Motor neuron (in vitro differentiated cells): Measurements from ENCODE around the gene SLC35E1. TPM values are rescaled to one million over a fixed set of nuclear protein-coding genes. Genes with fewer than 3 reads are reported as not detected.

Experiments
- ATAC-seq, 8 experiments: fragments of 200-7000 bp; cut with Tn5 transposase; replicated peaks in 6 of 8; 2 replicates each; pipeline ENCODE4 v1.8.0; 2021; ENCODE audit warnings: mild to moderate bottlenecking in 8 of 8, moderate library complexity in 8 of 8
- H3K27ac ChIP-seq, 2 donors: fragments of 250-450 bp; sonication (Bioruptor Pico); 2 replicates each; pipeline ENCODE4 v1.9.0; 2021; ENCODE audit warnings: antibody characterized with exemption in 2 of 2, mild to moderate bottlenecking in 2 of 2, moderate library complexity in 1 of 2
- H3K4me1 ChIP-seq, 2 donors: fragments of 250-450 bp; sonication (Bioruptor Pico); replicated peaks in 1 of 2; 2 replicates each; pipeline ENCODE4 v1.6.1; 2021; ENCODE audit warnings: antibody characterized with exemption in 2 of 2, mild to moderate bottlenecking in 2 of 2, moderate library complexity in 1 of 2
- H3K4me3 ChIP-seq, 5 donors: fragments of 250-450 bp; sonication (Bioruptor Pico); 2 replicates each; pipeline ENCODE4 v1.9.0; 2021; ENCODE audit warnings: antibody characterized with exemption in 5 of 5, mild to moderate bottlenecking in 5 of 5, moderate library complexity in 4 of 5
- WGBS, 10 experiments: fragments of 450-650 bp; shearing (Covaris generic); methylation state at CpG; one replicate each; pipeline ENCODE4 v1.0.0; 2022; 5-methylcytosine and 5-hydroxymethylcytosine counted together
- in situ Hi-C, 9 experiments: fragments of 400-800 bp; cut with MboI; loops; one replicate each; pipeline ENCODE4 v1.15.0; 2021; ENCODE audit warnings: low sequenced_read_pairs in 9 of 9, low pct_unique_long_range_greater_than_20kb in 2 of 9; ENCODE audit not compliant: unreplicated experiment in 9 of 9
- total RNA-seq, 8 experiments: library from RNA; unstranded; fragments of 300-600 nt; gene quantifications; 2 replicates each; pipeline versions ENCODE4 v1.2.3 to v1.2.4, GENCODE V29; 2022

SLC35E1 gene
- total RNA-seq, 8 experiments from 2014 or later = 19.5 to 37.4 (median 29.2) TPM

GRCh38 chr19:16585094-16585801 is 13.0 kb upstream of the SLC35E1 start:
- Histone ChIP-seq H3K4me1 (peaks cover 41 to 72% of the 10 kb centered on the region in 2 donors), H3K27ac (peak overlapping the region; percentile 47 to 66), H3K4me3 (peak overlapping the region in 1 of 5 donors; percentile 29)
- in situ Hi-C loops = no loop called here
- WGBS, 10 experiments = 70 to 100% (median 80%) methylated on average over 1 to 11 of the region's 13 CpGs; no CpG with 5 or more reads in 5 of the 10 experiments
- ATAC-seq = peak in 1 of 8 experiments; percentile 3

GRCh38 chr19:16584248-16585093 is 12.3 kb upstream of the SLC35E1 start:
- Histone ChIP-seq H3K4me1 (peaks cover 40 to 65% of the 10 kb centered on the region in 2 donors), H3K4me3 (peak overlapping the region in 4 of 5 donors; percentile 3 to 29 (median 22)), H3K27ac (peak overlapping the region; percentile 66 to 74)
- ATAC-seq = peak; percentile 62 to 90 (median 88)
- in situ Hi-C loops = no loop called here
- WGBS, 10 experiments = 0 to 20% (median 4%) methylated on average over 1 to 12 of the region's 15 CpGs; no CpG with 5 or more reads in 4 of the 10 experiments

GRCh38 chr19:16582486-16583261 is 10.5 kb upstream of the SLC35E1 start:
- in situ Hi-C loops = no loop called here
- H3K4me1 ChIP-seq = peaks cover 30 to 50% of the 10 kb centered on the region in 2 donors
- ATAC-seq = no peak
- H3K4me3 ChIP-seq = no peak overlapping the region
- peak overlapping the region in 1 of 2 donors; percentile 79 for H3K27ac ChIP-seq
- WGBS, 10 experiments = 88 to 100% (median 100%) methylated on average over 1 to 7 of the region's 10 CpGs; no CpG with 5 or more reads in 5 of the 10 experiments

GRCh38 chr19:16581971-16582343 is 9.7 kb upstream of the SLC35E1 start:
- Histone ChIP-seq H3K27ac (peak overlapping the region in 1 of 2 donors; percentile 79), H3K4me1 (peaks cover 23 to 43% of the 10 kb centered on the region in 2 donors), H3K4me3 (no peak overlapping the region)
- in situ Hi-C loops = no loop called here
- ATAC-seq = peak in 4 of 8 experiments; percentile 3 to 36 (median 16)
- WGBS, 10 experiments = 91 to 100% (median 100%) methylated on average over 1 to 6 of the region's 6 CpGs; no CpG with 5 or more reads in 7 of the 10 experiments

GRCh38 chr19:16581145-16581970 is 9.1 kb upstream of the SLC35E1 start:
- in situ Hi-C loops = no loop called here
- ATAC-seq = peak in 2 of 8 experiments; percentile 34 to 39
- Histone ChIP-seq H3K4me1 (peaks cover 17 to 37% of the 10 kb centered on the region in 2 donors), H3K27ac (peak overlapping the region in 1 of 2 donors; percentile 79), H3K4me3 (no peak overlapping the region)
- 0 to 100% (median 96%) methylated on average over 1 to 3 of the region's 12 CpGs; no CpG with 5 or more reads in 2 of the 10 experiments for WGBS, 10 experiments

GRCh38 chr19:16579381-16579780 is 7.2 kb upstream of the SLC35E1 start:
- WGBS, 10 experiments = 20 to 100% (median 91%) methylated on average over 1 to 3 of the region's 4 CpGs; no CpG with 5 or more reads in 4 of the 10 experiments
- ATAC-seq = peak in 2 of 8 experiments; percentile 7 to 27

GRCh38 chr19:16577531-16577985 is 5.3 kb upstream of the SLC35E1 start:
- Histone ChIP-seq H3K4me1 (peaks cover 18 to 25% of the 10 kb centered on the region in 2 donors), H3K27ac (no peak overlapping the region), H3K4me3 (no peak overlapping the region)
- WGBS, 10 experiments = 80 to 100% (median 100%) methylated on average over 1 of the region's 17 CpGs; no CpG with 5 or more reads in 7 of the 10 experiments
- ATAC-seq = no peak
- in situ Hi-C loops = loop anchor here in 1 of 9 experiments (10.0 kb wide), 1 partner anchor 47 kb away; the partner anchor contains the start of gene MED26

More at GRCh38 chr19:16579381-16579780, 7.2 kb upstream of the SLC35E1 start:
- in situ Hi-C loops = loop anchor here in 1 of 9 experiments (10.0 kb wide), 1 partner anchor 45 kb away; the partner anchor contains the start of gene MED26
- Histone ChIP-seq H3K4me1 (peaks cover 14 to 28% of the 10 kb centered on the region in 2 donors), H3K27ac (no peak overlapping the region), H3K4me3 (no peak overlapping the region)

GRCh38 chr19:16576690-16577530 is 4.7 kb upstream of the SLC35E1 start:
- Histone ChIP-seq H3K4me3 (no peak overlapping the region), H3K27ac (no peak overlapping the region), H3K4me1 (peaks cover 18% of the 10 kb centered on the region in 2 donors)
- in situ Hi-C loops = loop anchor here in 1 of 9 experiments (10.0 kb wide), 1 partner anchor 48 kb away; the partner anchor contains the start of gene MED26
- ATAC-seq = no peak
- whole genome bisulfite sequencing, 10 experiments = 60 to 100% (median 97%) methylated on average over 1 to 10 of the region's 52 CpGs; no CpG with 5 or more reads in 6 of the 10 experiments

- peaks cover 12 to 21% of the 10 kb centered on the region in 2 donors for H3K4me1 ChIP-seq
- no peak for ATAC-seq
- H3K4me3 ChIP-seq = no peak overlapping the region
- no peak overlapping the region for H3K27ac ChIP-seq
- WGBS, 10 experiments = 81 to 98% (median 95%) methylated on average over 4 to 11 of the region's 48 CpGs; no CpG with 5 or more reads in 3 of the 10 experiments
- in situ Hi-C loops = loop anchor here in 1 of 9 experiments (10.0 kb wide), 1 partner anchor 49 kb away; the partner anchor contains the start of gene MED26
Observed at GRCh38 chr19:16575861-16576689, 3.9 kb upstream of the SLC35E1 start.

GRCh38 chr19:16575282-16575681 is 3.1 kb upstream of the SLC35E1 start:
- whole genome bisulfite sequencing, 10 experiments = 86 to 100% (median 100%) methylated on average over 1 of the region's 2 CpGs; no CpG with 5 or more reads in 6 of the 10 experiments
- ATAC-seq = no peak
- Histone ChIP-seq H3K27ac (no peak overlapping the region), H3K4me3 (no peak overlapping the region), H3K4me1 (peaks cover 14 to 29% of the 10 kb centered on the region in 2 donors)
- in situ Hi-C loops = loop anchor here in 1 of 9 experiments (10.0 kb wide), 1 partner anchor 50 kb away; the partner anchor contains the start of gene MED26
